OCI-LY1 (cell line): ENCODE data around the gene PHLDB3.

ENCODE experiments used
- H2AFZ ChIP-seq: fragments of 200-600 bp; sonication (generic), shearing (Covaris generic); 2 replicates; pipeline ENCODE4 v1.6.0; 2014; ENCODE audit warnings: antibody characterized with exemption, mild to moderate bottlenecking, low read length
- H3F3A ChIP-seq: fragments of 200-600 bp; sonication (generic), shearing (Covaris generic); 2 replicates; pipeline ENCODE4 v1.6.0; 2014; ENCODE audit warnings: mild to moderate bottlenecking, antibody characterized with exemption, low read length, moderate library complexity; ENCODE audit not compliant: insufficient read depth
- H3K27ac ChIP-seq: fragments of 200-600 bp; sonication (generic); 2 replicates; pipeline ENCODE4 v1.5.1; 2014; ENCODE audit warnings: low read length, mixed run types, mild to moderate bottlenecking, low read depth; ENCODE audit not compliant: poor library complexity, severe bottlenecking
- H3K27me3 ChIP-seq: fragments of 200-600 bp; sonication (generic); 2 replicates; pipeline ENCODE4 v1.6.0; 2014; ENCODE audit warnings: antibody characterized with exemption, mild to moderate bottlenecking, low read length, moderate library complexity; ENCODE audit not compliant: insufficient read depth
- H3K36me3 ChIP-seq: fragments of 200-600 bp; sonication (generic); 2 replicates; pipeline ENCODE4 v1.6.1; 2014; ENCODE audit warnings: mild to moderate bottlenecking, antibody characterized with exemption, low read length, moderate library complexity, mixed read lengths; ENCODE audit not compliant: insufficient read depth
- H3K4me1 ChIP-seq: fragments of 200-600 bp; sonication (generic); 2 replicates; pipeline ENCODE4 v1.5.1; 2014; ENCODE audit warnings: mild to moderate bottlenecking, low read length, moderate library complexity; ENCODE audit not compliant: insufficient read depth, severe bottlenecking
- H3K4me2 ChIP-seq: fragments of 200-600 bp; sonication (generic), shearing (Covaris generic); 2 replicates; pipeline ENCODE4 v1.6.1; 2014; ENCODE audit warnings: low read length
- H3K4me3 ChIP-seq: fragments of 200-600 bp; sonication (generic); 2 replicates; pipeline ENCODE4 v1.5.1; 2014; ENCODE audit warnings: low read length, low read depth, mild to moderate bottlenecking, mixed read lengths; ENCODE audit not compliant: poor library complexity, severe bottlenecking
- H3K79me2 ChIP-seq: fragments of 200-600 bp; shearing (Covaris generic); 2 replicates; pipeline ENCODE4 v1.6.1; 2016; ENCODE audit warnings: mixed run types, low read length, mixed read lengths; ENCODE audit not compliant: insufficient read depth
- H3K9ac ChIP-seq: fragments of 200-600 bp; sonication (generic), shearing (Covaris generic); 2 replicates; pipeline ENCODE4 v1.6.1; 2014; ENCODE audit warnings: mild to moderate bottlenecking, low read length, mixed read lengths
- H3K9me2 ChIP-seq: fragments of 200-600 bp; sonication (generic), shearing (Covaris generic); 2 replicates; pipeline ENCODE4 v1.6.1; 2014; ENCODE audit warnings: low read depth, mild to moderate bottlenecking, low read length, mixed read lengths
- H3K9me3 ChIP-seq: fragments of 200-600 bp; shearing (Covaris generic); 2 replicates; pipeline ENCODE4 v1.6.1; 2014; ENCODE audit warnings: low read length, mixed read lengths
- H4K20me1 ChIP-seq: fragments of 200-600 bp; sonication (generic), shearing (Covaris generic); 2 replicates; pipeline ENCODE4 v1.6.0; 2016; ENCODE audit warnings: mild to moderate bottlenecking, low read length; ENCODE audit not compliant: insufficient read depth
- EZH2 ChIP-seq: fragments of 200-600 bp; sonication (generic), shearing (Covaris generic); IDR thresholded peaks from 2 replicates; pipeline ENCODE4 v1.8.0; 2017; ENCODE audit warnings: borderline replicate concordance, mixed run types, mild to moderate bottlenecking, antibody characterized with exemption, low read length, moderate library complexity, mixed read lengths
- TF ChIP-seq, protein P1 (sequence below): fragments of 200-600 bp; sonication (generic), shearing (Covaris generic); IDR thresholded peaks from 2 replicates; pipeline ENCODE4 v1.5.1; 2017; ENCODE audit warnings: mild to moderate bottlenecking, antibody characterized with exemption, low read length, moderate library complexity, mixed read lengths

Gene PHLDB3

DNA sequence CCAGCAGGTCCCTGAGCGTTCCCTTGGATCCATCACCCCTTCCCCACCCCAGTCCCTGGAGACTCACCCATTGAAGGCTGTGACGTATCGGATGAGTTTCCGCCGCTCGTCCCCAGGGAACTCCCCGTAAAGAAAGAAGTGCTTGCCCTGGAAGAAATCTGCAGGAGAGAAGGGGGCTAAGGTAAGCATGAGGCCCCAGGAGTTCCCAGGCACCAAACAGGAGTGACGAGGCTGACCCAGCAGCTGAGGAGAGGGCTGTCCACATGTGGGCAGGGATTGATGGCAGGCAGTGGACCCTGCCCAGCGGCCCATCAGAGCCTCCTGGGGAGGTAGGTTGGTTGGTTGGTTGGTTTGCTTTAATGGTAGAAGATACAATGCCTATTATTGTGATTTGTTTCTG lies 39.5 kb upstream of the PHLDB3 start:
- no peak overlapping the region for H3K4me3 ChIP-seq
- no peaks in the 10 kb centered on the region for H3K27me3 ChIP-seq
- H4K20me1 ChIP-seq = no peaks in the 10 kb centered on the region
- no peaks in the 10 kb centered on the region for H3K9me2 ChIP-seq
- no peaks in the 10 kb centered on the region for H3K79me2 ChIP-seq
- TF ChIP-seq EZH2 = no peak
- TF ChIP-seq, protein P1, sequence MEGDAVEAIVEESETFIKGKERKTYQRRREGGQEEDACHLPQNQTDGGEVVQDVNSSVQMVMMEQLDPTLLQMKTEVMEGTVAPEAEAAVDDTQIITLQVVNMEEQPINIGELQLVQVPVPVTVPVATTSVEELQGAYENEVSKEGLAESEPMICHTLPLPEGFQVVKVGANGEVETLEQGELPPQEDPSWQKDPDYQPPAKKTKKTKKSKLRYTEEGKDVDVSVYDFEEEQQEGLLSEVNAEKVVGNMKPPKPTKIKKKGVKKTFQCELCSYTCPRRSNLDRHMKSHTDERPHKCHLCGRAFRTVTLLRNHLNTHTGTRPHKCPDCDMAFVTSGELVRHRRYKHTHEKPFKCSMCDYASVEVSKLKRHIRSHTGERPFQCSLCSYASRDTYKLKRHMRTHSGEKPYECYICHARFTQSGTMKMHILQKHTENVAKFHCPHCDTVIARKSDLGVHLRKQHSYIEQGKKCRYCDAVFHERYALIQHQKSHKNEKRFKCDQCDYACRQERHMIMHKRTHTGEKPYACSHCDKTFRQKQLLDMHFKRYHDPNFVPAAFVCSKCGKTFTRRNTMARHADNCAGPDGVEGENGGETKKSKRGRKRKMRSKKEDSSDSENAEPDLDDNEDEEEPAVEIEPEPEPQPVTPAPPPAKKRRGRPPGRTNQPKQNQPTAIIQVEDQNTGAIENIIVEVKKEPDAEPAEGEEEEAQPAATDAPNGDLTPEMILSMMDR = no peak
- no peaks in the 10 kb centered on the region for H3K9me3 ChIP-seq
- H3K4me1 ChIP-seq = no peaks in the 10 kb centered on the region
- H3K27ac ChIP-seq = no peak overlapping the region
- no peaks in the 10 kb centered on the region for H3F3A ChIP-seq
- H3K4me2 ChIP-seq = no peak overlapping the region
- H2AFZ ChIP-seq = no peak overlapping the region
- peaks cover 46% of the 10 kb centered on the region for H3K36me3 ChIP-seq
- no peak overlapping the region for H3K9ac ChIP-seq

DNA sequence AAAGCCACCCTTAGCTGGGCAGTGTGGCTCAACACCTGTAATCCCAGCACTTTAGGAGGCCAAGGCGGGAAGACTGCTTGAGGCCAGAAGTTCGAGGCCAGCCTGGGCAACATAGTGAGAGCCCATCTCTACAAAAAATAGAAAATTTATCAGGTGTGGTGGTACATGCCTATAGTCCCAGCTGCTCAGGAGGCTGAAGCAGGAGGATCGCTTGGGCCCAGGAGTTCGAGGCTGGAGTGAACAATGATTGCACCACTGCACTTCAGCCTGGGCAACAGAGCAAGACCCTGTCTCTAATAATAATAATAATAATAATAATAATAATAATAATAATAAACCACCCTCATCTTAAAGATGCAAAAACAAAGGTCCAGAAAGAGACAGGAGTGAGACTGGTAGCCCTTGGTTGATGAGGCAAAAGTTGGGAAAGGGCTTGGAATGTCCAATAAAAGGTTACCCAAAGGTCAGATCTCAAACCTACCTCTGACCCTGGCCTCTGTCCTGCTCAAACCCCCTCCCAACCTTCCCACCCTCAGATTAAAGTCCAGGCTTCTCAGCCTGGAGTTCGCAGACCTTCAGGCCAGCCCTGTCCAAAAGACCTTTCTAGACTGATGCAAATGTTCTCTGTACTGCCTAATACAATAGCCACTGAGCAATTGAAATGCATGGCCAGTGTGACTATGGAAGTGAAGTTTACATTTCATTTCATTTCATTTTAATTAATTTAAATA lies 37.5 kb upstream of the PHLDB3 start:
- Histone ChIP-seq H3K4me1 (no peaks in the 10 kb centered on the region), H3F3A (no peaks in the 10 kb centered on the region), H3K9me3 (no peaks in the 10 kb centered on the region), H3K4me2 (no peak overlapping the region), H3K79me2 (no peaks in the 10 kb centered on the region), H3K4me3 (no peak overlapping the region), H3K9ac (no peak overlapping the region), H2AFZ (no peak overlapping the region), H3K9me2 (no peaks in the 10 kb centered on the region), H3K36me3 (peaks cover 56% of the 10 kb centered on the region), H4K20me1 (no peaks in the 10 kb centered on the region), H3K27ac (no peak overlapping the region), H3K27me3 (no peaks in the 10 kb centered on the region)
- TF ChIP-seq EZH2 = no peak
- TF ChIP-seq, protein P1 = no peak

DNA sequence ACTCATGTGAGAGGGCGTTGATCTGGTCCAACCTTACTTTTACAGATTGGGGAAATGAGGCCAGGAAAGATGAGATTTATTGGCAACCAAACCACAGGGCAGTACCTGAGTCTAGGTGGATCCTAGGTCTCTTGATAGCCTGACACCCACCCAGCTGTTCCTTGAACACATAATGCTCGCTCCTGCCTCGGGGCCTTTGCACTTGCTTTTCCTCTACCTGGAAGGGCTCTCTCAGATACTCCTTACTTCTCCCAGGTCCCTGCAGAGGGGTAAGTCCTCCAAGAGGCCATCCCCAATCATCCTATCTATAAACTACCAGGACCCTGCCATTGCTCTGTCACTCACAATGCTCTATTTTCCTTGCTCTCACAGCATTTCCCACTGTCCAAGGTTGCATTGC lies 35.8 kb upstream of the PHLDB3 start:
- Histone ChIP-seq H3K27me3 (no peaks in the 10 kb centered on the region), H3K4me3 (no peak overlapping the region), H3K27ac (no peak overlapping the region), H3K79me2 (no peaks in the 10 kb centered on the region), H4K20me1 (no peaks in the 10 kb centered on the region), H3F3A (no peaks in the 10 kb centered on the region), H2AFZ (no peak overlapping the region), H3K36me3 (peaks cover 51% of the 10 kb centered on the region), H3K9me2 (no peaks in the 10 kb centered on the region), H3K4me1 (no peaks in the 10 kb centered on the region), H3K9ac (no peak overlapping the region), H3K4me2 (no peak overlapping the region), H3K9me3 (no peaks in the 10 kb centered on the region)
- TF ChIP-seq EZH2 = no peak
- TF ChIP-seq, protein P1 = no peak
